NOMO-1 treated with DMSO at 0.1 percent for 48 hours (cell line): Measurements from ENCODE around the gene GSX1.

Experiments
- DNase-seq: peaks from one replicate; lab custom pipeline; 2025; ENCODE audit not compliant: unreplicated experiment; lab: John Stamatoyannopoulos, UW

The GSX1 gene

GRCh38 chr13:27826379-27827353 is 34.4 kb downstream of the GSX1 start:
- DNase-seq = peak; percentile 87

DNA sequence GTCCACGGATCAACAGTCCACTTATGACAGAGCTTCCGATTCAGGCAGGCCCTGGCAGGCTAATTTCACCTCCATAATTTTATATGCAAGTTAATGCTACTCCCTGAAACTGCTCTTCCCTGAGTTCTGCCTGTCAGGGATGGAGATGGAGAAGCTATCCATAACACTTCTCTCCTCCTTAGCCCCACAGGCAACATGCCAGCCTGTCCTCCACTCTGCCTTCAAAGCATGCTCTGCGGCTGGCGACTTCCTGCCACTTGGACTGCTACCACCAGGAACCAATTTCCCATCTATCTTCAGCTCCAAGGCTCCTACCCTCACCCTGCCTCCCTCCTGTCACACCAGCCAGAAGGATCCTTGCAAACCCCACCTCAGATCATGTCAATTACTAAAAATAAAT is 35.4 kb downstream of the GSX1 start:
- DNase-seq = no peak

DNA sequence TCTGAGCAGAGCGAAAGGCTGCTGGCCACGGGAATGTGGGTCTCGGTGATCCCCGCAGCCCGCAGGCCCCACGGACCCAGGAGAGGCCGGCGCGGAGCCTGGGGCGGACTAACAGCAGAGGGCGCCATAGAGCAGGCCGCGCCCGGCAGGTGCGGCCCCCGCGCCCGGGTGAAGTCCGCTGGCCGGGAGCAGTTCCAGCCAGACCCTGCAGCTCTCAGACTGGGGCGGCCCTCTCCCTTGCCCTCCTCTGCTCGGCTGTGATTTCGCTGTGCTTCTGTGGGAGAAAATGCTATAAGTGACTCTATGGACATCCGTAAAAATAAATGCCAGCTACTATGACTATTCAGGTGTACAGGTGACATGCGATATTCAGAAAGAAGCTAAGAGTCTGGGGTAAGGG is 37.7 kb downstream of the GSX1 start:
- DNase-seq = peak; percentile 32

DNA sequence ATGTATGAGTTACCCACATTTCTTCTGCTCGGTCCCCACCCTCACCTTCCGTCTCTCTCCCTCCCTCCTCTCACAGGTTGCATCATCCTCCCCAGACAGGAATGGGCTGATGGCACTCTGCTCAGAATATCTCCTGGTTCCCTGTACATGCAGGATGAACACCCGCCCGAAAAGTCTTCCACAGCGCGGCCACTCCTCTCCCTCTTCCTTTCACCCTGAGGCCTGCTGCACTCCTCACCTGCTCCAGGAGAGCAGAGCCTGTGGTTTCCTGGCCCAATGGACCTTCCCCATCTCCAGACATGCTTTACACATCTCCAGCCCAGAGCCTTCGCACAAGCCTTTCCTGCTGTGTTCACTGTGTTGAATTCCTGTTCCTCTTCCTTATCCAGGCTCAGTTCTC is 40.9 kb downstream of the GSX1 start:
- DNase-seq = no peak

DNA sequence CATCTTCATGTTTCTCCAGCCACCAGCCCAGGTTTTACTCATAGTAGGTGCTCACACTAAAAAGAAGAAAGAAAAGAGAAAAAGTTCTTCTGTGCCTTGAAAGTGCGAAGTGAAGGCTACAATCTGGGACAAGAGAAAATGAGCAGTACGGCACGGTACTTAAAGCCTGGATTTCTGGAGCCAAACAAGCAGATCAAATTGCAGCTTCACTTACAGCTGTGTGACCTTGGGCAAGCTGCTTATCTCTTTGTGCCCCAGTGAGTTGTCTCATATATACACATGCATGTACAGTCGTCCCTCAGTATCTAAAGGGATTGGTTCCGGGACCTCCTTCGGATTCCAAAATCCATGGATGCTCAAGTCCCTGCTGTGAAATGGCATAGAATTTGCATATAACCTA is 41.8 kb downstream of the GSX1 start:
- no peak for DNase-seq

DNA sequence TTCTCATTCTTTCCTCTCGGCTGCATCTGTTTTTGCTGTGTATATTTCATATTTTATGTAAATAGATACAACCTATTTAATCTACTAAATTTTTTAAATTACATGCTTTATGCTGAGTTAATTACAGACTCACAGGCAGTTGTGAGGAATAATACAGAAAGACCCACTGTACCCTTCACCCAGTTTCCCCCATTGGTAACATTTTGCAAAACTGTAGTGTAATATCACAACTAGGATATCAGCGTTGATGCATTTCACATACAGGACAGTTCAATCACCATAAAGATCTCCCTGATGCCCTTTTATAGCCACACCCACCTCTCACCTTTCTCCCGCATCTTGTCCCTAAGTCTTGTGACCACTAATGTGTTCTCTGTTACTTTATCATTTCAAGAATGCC is 43.5 kb downstream of the GSX1 start:
- DNase-seq = no peak

GRCh38 chr13:27839809-27840467 is 47.7 kb downstream of the GSX1 start:
- no peak for DNase-seq

DNA sequence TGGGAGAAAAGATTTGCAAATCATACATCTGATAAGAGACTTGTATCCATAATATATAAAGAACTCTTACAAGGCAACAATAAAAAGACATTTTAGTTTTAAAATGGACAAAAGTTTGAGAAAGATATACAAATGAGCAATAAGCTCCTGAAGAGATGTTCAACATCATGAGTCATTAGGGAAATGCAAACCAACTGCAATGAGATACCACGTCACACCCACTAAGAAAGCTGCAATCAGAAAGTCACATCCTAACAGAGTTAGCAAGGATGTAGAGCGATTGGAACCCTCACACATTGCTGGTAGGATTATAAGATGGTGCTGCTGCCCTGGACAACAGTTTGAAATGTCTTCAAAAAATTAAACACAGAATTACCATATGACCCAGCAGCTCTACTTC is 50.3 kb downstream of the GSX1 start:
- DNase-seq = no peak
